ENCODE data around the gene XRCC4.

XRCC4 gene

DNA sequence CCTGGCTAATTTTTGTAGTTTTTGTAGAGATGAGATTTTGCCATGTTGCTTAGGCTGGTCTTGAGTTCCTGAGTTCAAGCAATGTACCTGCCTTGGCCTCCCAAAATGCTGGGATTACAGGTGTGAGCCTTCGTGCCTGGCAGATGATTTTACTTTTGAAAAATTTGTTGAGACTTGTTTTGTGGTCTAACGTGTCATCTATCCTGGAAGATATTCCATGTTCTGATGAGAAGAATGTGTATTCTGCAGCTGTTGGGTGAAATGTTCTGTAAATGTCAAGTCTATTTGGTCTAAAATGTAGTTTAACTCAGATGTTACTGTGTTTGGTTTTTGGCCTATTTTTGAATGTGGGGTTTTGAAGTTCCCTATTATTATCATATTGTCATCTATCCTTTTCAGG is 145.6 kb downstream of the XRCC4 start:
- WGBS (ENCODE audit: extremely low coverage, insufficient coverage, low lambda C conversion rate) = no CpG with 5 or more reads among the region's 2 CpGs
- H3K27me3 ChIP-seq (ENCODE audit: insufficient read depth, low read length, poor library complexity) = no peaks in the 10 kb centered on the region
- no peak for DNase-seq
- H3K56ac ChIP-seq (ENCODE audit: low read length) = no peak overlapping the region
- H2AK5ac ChIP-seq (ENCODE audit: low read length) = no peak overlapping the region
- H3K27ac ChIP-seq (ENCODE audit: low read depth, low read length) = no peak overlapping the region
- H2BK5ac ChIP-seq (ENCODE audit: low read length) = no peak overlapping the region
- H3K79me1 ChIP-seq (ENCODE audit: low read length) = no peaks in the 10 kb centered on the region
- no peak overlapping the region for H3K9ac ChIP-seq (ENCODE audit: low read length)
- no peaks in the 10 kb centered on the region for H3K79me2 ChIP-seq (ENCODE audit: control insufficient read depth, insufficient read depth, low read length)
- H3K4me3 ChIP-seq (ENCODE audit: low read length) = no peak overlapping the region
- no peaks in the 10 kb centered on the region for H3K36me3 ChIP-seq (ENCODE audit: control insufficient read depth, insufficient read depth, low read length)
- no peak overlapping the region for H2BK15ac ChIP-seq (replicated peaks; ENCODE audit: low read depth)
- H3K4me2 ChIP-seq (ENCODE audit: low read length) = no peak overlapping the region
- H3K4ac ChIP-seq (ENCODE audit: low read depth, low read length) = no peak overlapping the region
- H4K5ac ChIP-seq (ENCODE audit: low read length) = no peak overlapping the region
- no peak overlapping the region for H4K8ac ChIP-seq (ENCODE audit: low read depth, low read length)
- no peak overlapping the region for H3K18ac ChIP-seq (ENCODE audit: low read length)
- no peak overlapping the region for H2BK120ac ChIP-seq (ENCODE audit: low read depth, low read length)
- no peaks in the 10 kb centered on the region for H3K4me1 ChIP-seq (ENCODE audit: control insufficient read depth, low read depth, low read length)
- no peak overlapping the region for H3K23ac ChIP-seq (ENCODE audit: low read length)

DNA sequence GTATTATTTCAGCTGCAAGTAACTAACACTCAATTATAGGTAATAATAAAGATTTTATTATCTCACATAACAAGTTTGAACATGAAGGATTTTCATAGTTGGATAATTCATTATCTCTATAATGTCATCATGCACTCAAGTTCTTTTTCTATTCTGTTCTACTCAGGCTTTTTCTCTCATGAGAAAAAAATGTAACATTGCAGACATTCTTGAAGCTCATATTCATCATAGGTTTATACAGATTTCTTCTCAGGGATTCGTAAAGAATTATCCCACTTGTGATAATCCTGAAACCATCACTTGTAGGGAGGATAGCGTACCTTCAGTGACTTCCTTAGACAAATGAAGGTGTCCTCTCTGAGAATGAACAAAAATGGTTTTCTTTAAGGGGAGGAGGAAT is 150.3 kb downstream of the XRCC4 start:
- Histone ChIP-seq H2BK15ac (replicated peaks; ENCODE audit: low read depth) (no peak overlapping the region), H3K23ac (ENCODE audit: low read length) (no peak overlapping the region), H3K56ac (ENCODE audit: low read length) (no peak overlapping the region), H3K18ac (ENCODE audit: low read length) (no peak overlapping the region), H3K4me2 (ENCODE audit: low read length) (no peak overlapping the region), H3K4me1 (ENCODE audit: control insufficient read depth, low read depth, low read length) (no peaks in the 10 kb centered on the region), H3K79me1 (ENCODE audit: low read length) (no peaks in the 10 kb centered on the region), H3K27me3 (ENCODE audit: insufficient read depth, low read length, poor library complexity) (no peaks in the 10 kb centered on the region), H3K79me2 (ENCODE audit: control insufficient read depth, insufficient read depth, low read length) (no peaks in the 10 kb centered on the region), H3K4me3 (ENCODE audit: low read length) (no peak overlapping the region), H4K8ac (ENCODE audit: low read depth, low read length) (no peak overlapping the region), H2BK5ac (ENCODE audit: low read length) (no peak overlapping the region), H3K9ac (ENCODE audit: low read length) (no peak overlapping the region), H3K27ac (ENCODE audit: low read depth, low read length) (no peak overlapping the region), H3K4ac (ENCODE audit: low read depth, low read length) (no peak overlapping the region), H4K5ac (ENCODE audit: low read length) (no peak overlapping the region), H2AK5ac (ENCODE audit: low read length) (no peak overlapping the region), H2BK120ac (ENCODE audit: low read depth, low read length) (no peak overlapping the region), H3K36me3 (ENCODE audit: control insufficient read depth, insufficient read depth, low read length) (no peaks in the 10 kb centered on the region)
- WGBS (ENCODE audit: extremely low coverage, insufficient coverage, low lambda C conversion rate) = no CpG with 5 or more reads among the region's 2 CpGs
- DNase-seq = no peak

DNA sequence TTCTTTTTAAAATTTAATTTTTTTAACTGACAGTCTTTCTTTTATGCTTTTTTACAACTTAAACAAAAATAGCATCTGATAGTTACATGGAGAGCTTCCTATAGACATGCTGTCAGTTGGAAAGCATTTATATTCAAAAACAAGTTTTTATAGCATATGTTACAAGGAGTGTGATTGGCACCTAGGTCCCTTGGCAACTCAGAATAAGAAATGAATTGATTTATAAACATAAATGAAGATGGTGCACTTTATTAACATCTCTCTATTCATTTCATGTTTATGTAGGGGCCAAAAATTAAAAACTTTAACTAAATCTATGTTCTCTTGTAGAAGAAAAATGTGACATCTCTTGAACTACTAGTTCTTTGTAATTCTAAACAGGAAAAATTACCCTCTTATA is 153.2 kb downstream of the XRCC4 start:
- H2AK5ac ChIP-seq (ENCODE audit: low read length) = no peak overlapping the region
- no peak overlapping the region for H4K5ac ChIP-seq (ENCODE audit: low read length)
- H3K4me1 ChIP-seq (ENCODE audit: control insufficient read depth, low read depth, low read length) = no peaks in the 10 kb centered on the region
- no peaks in the 10 kb centered on the region for H3K79me1 ChIP-seq (ENCODE audit: low read length)
- no peak overlapping the region for H2BK5ac ChIP-seq (ENCODE audit: low read length)
- no peak overlapping the region for H2BK15ac ChIP-seq (replicated peaks; ENCODE audit: low read depth)
- H3K4ac ChIP-seq (ENCODE audit: low read depth, low read length) = no peak overlapping the region
- no peaks in the 10 kb centered on the region for H3K36me3 ChIP-seq (ENCODE audit: control insufficient read depth, insufficient read depth, low read length)
- no peak overlapping the region for H2BK120ac ChIP-seq (ENCODE audit: low read depth, low read length)
- no peak overlapping the region for H3K4me2 ChIP-seq (ENCODE audit: low read length)
- no peak for DNase-seq
- H3K27ac ChIP-seq (ENCODE audit: low read depth, low read length) = no peak overlapping the region
- no peak overlapping the region for H3K9ac ChIP-seq (ENCODE audit: low read length)
- H3K4me3 ChIP-seq (ENCODE audit: low read length) = no peak overlapping the region
- no peak overlapping the region for H3K23ac ChIP-seq (ENCODE audit: low read length)
- no peak overlapping the region for H3K18ac ChIP-seq (ENCODE audit: low read length)
- H3K27me3 ChIP-seq (ENCODE audit: insufficient read depth, low read length, poor library complexity) = no peaks in the 10 kb centered on the region
- H3K79me2 ChIP-seq (ENCODE audit: control insufficient read depth, insufficient read depth, low read length) = no peaks in the 10 kb centered on the region
- no peak overlapping the region for H4K8ac ChIP-seq (ENCODE audit: low read depth, low read length)
- H3K56ac ChIP-seq (ENCODE audit: low read length) = no peak overlapping the region

DNA sequence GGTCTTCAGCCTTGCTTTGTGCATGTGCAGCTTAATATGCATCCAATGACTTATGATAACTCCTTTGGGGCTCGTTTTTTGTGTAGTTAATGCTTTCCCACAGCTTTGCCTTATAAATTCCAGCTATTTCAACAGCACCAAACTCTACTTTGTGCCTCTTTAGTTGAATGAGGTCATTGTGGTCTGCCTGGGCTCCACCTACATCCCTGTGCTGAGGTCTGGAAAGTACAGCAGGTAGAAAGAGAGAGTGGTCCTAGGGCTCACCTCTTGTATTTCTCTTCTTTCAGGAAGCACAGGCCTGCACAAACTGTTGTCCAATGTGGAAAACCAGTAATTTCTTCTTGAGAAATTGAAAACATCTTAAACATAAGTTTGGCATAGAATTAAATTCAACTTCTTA is 167.2 kb downstream of the XRCC4 start:
- Histone ChIP-seq H3K4ac (ENCODE audit: low read depth, low read length) (no peak overlapping the region), H2BK15ac (replicated peaks; ENCODE audit: low read depth) (no peak overlapping the region), H4K5ac (ENCODE audit: low read length) (no peak overlapping the region), H3K56ac (ENCODE audit: low read length) (no peak overlapping the region), H3K4me2 (ENCODE audit: low read length) (no peak overlapping the region), H2AK5ac (ENCODE audit: low read length) (no peak overlapping the region), H4K8ac (ENCODE audit: low read depth, low read length) (no peak overlapping the region), H3K4me1 (ENCODE audit: control insufficient read depth, low read depth, low read length) (no peaks in the 10 kb centered on the region), H3K79me2 (ENCODE audit: control insufficient read depth, insufficient read depth, low read length) (no peaks in the 10 kb centered on the region), H3K27ac (ENCODE audit: low read depth, low read length) (no peak overlapping the region), H2BK120ac (ENCODE audit: low read depth, low read length) (no peak overlapping the region), H3K36me3 (ENCODE audit: control insufficient read depth, insufficient read depth, low read length) (no peaks in the 10 kb centered on the region), H3K23ac (ENCODE audit: low read length) (no peak overlapping the region), H3K27me3 (ENCODE audit: insufficient read depth, low read length, poor library complexity) (no peaks in the 10 kb centered on the region), H3K79me1 (ENCODE audit: low read length) (no peaks in the 10 kb centered on the region), H3K9ac (ENCODE audit: low read length) (no peak overlapping the region), H3K4me3 (ENCODE audit: low read length) (no peak overlapping the region), H2BK5ac (ENCODE audit: low read length) (no peak overlapping the region), H3K18ac (ENCODE audit: low read length) (no peak overlapping the region)
- no peak for DNase-seq
- no CpG with 5 or more reads among the region's 1 CpG for WGBS (ENCODE audit: extremely low coverage, insufficient coverage, low lambda C conversion rate)

DNA sequence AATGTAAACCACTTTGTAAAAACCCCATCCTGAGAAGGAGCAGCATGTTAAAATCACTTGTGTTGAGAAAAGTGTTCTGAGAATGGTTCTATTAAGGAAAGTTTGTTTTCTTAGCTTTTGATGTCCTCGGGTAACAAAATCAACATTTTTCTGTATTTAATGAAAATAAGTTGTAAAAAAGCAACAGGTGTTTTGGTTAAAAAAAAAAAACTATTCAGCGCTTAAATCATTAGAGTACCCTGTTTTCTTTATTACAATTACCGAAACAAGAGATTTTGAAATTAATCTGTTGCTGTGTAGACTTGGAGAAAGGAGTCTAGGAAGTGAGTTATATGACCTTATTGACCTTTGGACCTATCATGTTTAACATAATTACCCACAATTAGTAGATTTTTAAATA is 167.7 kb downstream of the XRCC4 start:
- Histone ChIP-seq H3K79me2 (ENCODE audit: control insufficient read depth, insufficient read depth, low read length) (no peaks in the 10 kb centered on the region), H3K18ac (ENCODE audit: low read length) (no peak overlapping the region), H2BK5ac (ENCODE audit: low read length) (no peak overlapping the region), H3K27me3 (ENCODE audit: insufficient read depth, low read length, poor library complexity) (no peaks in the 10 kb centered on the region), H3K56ac (ENCODE audit: low read length) (no peak overlapping the region), H3K4me1 (ENCODE audit: control insufficient read depth, low read depth, low read length) (no peaks in the 10 kb centered on the region), H3K4ac (ENCODE audit: low read depth, low read length) (no peak overlapping the region), H3K27ac (ENCODE audit: low read depth, low read length) (no peak overlapping the region), H4K5ac (ENCODE audit: low read length) (no peak overlapping the region), H3K79me1 (ENCODE audit: low read length) (no peaks in the 10 kb centered on the region), H3K9ac (ENCODE audit: low read length) (no peak overlapping the region), H3K4me3 (ENCODE audit: low read length) (no peak overlapping the region), H3K36me3 (ENCODE audit: control insufficient read depth, insufficient read depth, low read length) (no peaks in the 10 kb centered on the region), H4K8ac (ENCODE audit: low read depth, low read length) (no peak overlapping the region), H3K4me2 (ENCODE audit: low read length) (no peak overlapping the region), H2AK5ac (ENCODE audit: low read length) (no peak overlapping the region), H2BK15ac (replicated peaks; ENCODE audit: low read depth) (no peak overlapping the region), H2BK120ac (ENCODE audit: low read depth, low read length) (no peak overlapping the region), H3K23ac (ENCODE audit: low read length) (no peak overlapping the region)
- WGBS (ENCODE audit: extremely low coverage, insufficient coverage, low lambda C conversion rate) = no CpG with 5 or more reads among the region's 3 CpGs
- DNase-seq = no peak

DNA sequence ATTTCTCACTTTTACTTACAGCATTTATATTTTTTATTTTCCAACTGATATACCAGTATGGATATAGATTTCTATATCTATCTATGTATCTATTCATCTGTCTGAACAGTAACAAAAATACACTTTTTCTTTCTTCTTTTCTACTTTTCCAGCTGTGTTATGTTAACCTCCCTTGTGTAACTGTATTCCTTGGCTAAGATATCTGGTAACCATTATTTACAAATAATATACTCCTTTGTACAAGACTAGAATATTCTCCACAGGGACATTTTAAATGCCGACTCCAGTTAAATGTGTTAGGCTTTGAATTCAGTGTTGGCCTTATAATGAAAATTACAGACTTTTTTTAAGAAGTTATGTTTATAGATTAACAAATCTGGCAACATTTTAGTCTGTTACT is 168.7 kb downstream of the XRCC4 start:
- WGBS (ENCODE audit: extremely low coverage, insufficient coverage, low lambda C conversion rate) = no CpG with 5 or more reads among the region's 1 CpG
- H2BK120ac ChIP-seq (ENCODE audit: low read depth, low read length) = no peak overlapping the region
- H3K4me2 ChIP-seq (ENCODE audit: low read length) = no peak overlapping the region
- no peak overlapping the region for H3K56ac ChIP-seq (ENCODE audit: low read length)
- H3K4ac ChIP-seq (ENCODE audit: low read depth, low read length) = no peak overlapping the region
- DNase-seq = no peak
- H3K79me1 ChIP-seq (ENCODE audit: low read length) = no peaks in the 10 kb centered on the region
- H4K5ac ChIP-seq (ENCODE audit: low read length) = no peak overlapping the region
- no peak overlapping the region for H3K27ac ChIP-seq (ENCODE audit: low read depth, low read length)
- H3K4me3 ChIP-seq (ENCODE audit: low read length) = no peak overlapping the region
- H3K9ac ChIP-seq (ENCODE audit: low read length) = no peak overlapping the region
- H2BK5ac ChIP-seq (ENCODE audit: low read length) = no peak overlapping the region
- no peak overlapping the region for H2AK5ac ChIP-seq (ENCODE audit: low read length)
- no peak overlapping the region for H4K8ac ChIP-seq (ENCODE audit: low read depth, low read length)
- H3K4me1 ChIP-seq (ENCODE audit: control insufficient read depth, low read depth, low read length) = no peaks in the 10 kb centered on the region
- no peaks in the 10 kb centered on the region for H3K36me3 ChIP-seq (ENCODE audit: control insufficient read depth, insufficient read depth, low read length)
- no peak overlapping the region for H2BK15ac ChIP-seq (replicated peaks; ENCODE audit: low read depth)
- H3K27me3 ChIP-seq (ENCODE audit: insufficient read depth, low read length, poor library complexity) = no peaks in the 10 kb centered on the region
- H3K18ac ChIP-seq (ENCODE audit: low read length) = no peak overlapping the region
- H3K79me2 ChIP-seq (ENCODE audit: control insufficient read depth, insufficient read depth, low read length) = no peaks in the 10 kb centered on the region
- H3K23ac ChIP-seq (ENCODE audit: low read length) = no peak overlapping the region
